K562 (cell line): Measurements from ENCODE around the gene EFHD2. TPM values are rescaled to one million over a fixed set of nuclear protein-coding genes. Genes with fewer than 3 reads are reported as not detected.
A peak's percentile ranks its signal among the peaks of the same experiment; 100 is the strongest.

ENCODE experiments used
- ATAC-seq: fragments of 200-7000 bp; cut with Tn5 transposase; 3 replicates; pipeline ENCODE4 v1.9.1; 2020; ENCODE audit warnings: moderate library complexity
- BruUV-seq: library from RNA; stranded (reverse); fragments of 400-500 nt; replicated peaks from 2 replicates; lab custom pipeline; 2021; lab: Mats Ljungman, UMichigan
- CTCF ChIA-PET: fragments of 300-600 bp; formaldehyde crosslinking; extraction: SDS; loops from one replicate; lab custom pipeline; 2021; ENCODE audit warnings: low intra/inter-chr PET ratio; lab: Yijun Ruan, JAX
- POLR2A ChIA-PET: fragments of 300-600, 350-650 bp; sonication (Branson Sonifier 250); formaldehyde crosslinking; extraction: SDS; loops from one replicate; lab custom pipeline; 2021; ENCODE audit warnings: antibody characterized with exemption, inconsistent platforms; lab: Yijun Ruan, JAX
- DNase-seq, 4 experiments: peaks; one replicate each; pipeline versions ENCODE4 v3.0.0 to v3.0.0-alpha.2; 2011 to 2018; ENCODE audit warnings: low spot score in 3 of 4, mixed read lengths in 3 of 4; ENCODE audit errors: extremely low read depth in 1 of 4
- FAIRE-seq: peaks from 2 replicates; lab custom pipeline; 2011; peaks lifted over from hg19 to GRCh38; lab: Jason Lieb, UNC
- H2AFZ ChIP-seq: 2 replicates; pipeline ENCODE4 v1.6.0; 2011; ENCODE audit warnings: low read depth, low read length, control low read depth, inconsistent platforms
- H3K27ac ChIP-seq: fragments of 200-600 bp; 3 replicates; pipeline ENCODE4 v1.8.0; 2011; ENCODE audit warnings: low read depth, mild to moderate bottlenecking, control low read depth, inconsistent platforms, low read length, moderate library complexity, mixed read lengths; ENCODE audit errors: extremely low read depth
- H3K27me3 ChIP-seq, 2 experiments: fragments of 300-600 bp in 1 of 2; 2 replicates in 1 of 2; 3 replicates in 1 of 2; pipeline versions ENCODE4 v1.6.0 to v1.8.0; 2011; ENCODE audit warnings: inconsistent platforms in 2 of 2, low read length in 2 of 2, mild to moderate bottlenecking in 1 of 2, mixed read lengths in 1 of 2, moderate library complexity in 1 of 2; ENCODE audit not compliant: control insufficient read depth in 2 of 2, insufficient read depth in 2 of 2
- H3K36me3 ChIP-seq: fragments of 300-600 bp; 3 replicates; pipeline ENCODE4 v1.8.0; 2011; ENCODE audit warnings: mild to moderate bottlenecking, low read length, inconsistent platforms; ENCODE audit not compliant: control insufficient read depth, insufficient read depth
- H3K4me1 ChIP-seq, 2 experiments: fragments of 200-600 bp in 1 of 2; replicated peaks in 1 of 2; 2 replicates in 1 of 2; 3 replicates in 1 of 2; pipeline versions ENCODE4 v1.5.1 to v1.8.0; 2011; ENCODE audit warnings: inconsistent platforms in 2 of 2, low read length in 2 of 2, mild to moderate bottlenecking in 1 of 2, mixed read lengths in 1 of 2, moderate library complexity in 1 of 2; ENCODE audit not compliant: control insufficient read depth in 2 of 2, insufficient read depth in 2 of 2
- H3K4me2 ChIP-seq: 2 replicates; pipeline ENCODE4 v1.6.1; 2011; ENCODE audit warnings: low read length, control low read depth, inconsistent platforms, mixed read lengths; ENCODE audit not compliant: insufficient read depth
- H3K4me3 ChIP-seq: fragments of 200-600 bp; sonication (generic), shearing (Covaris generic); 2 replicates; pipeline ENCODE4 v1.5.1; 2016; ENCODE audit warnings: control low read depth, inconsistent platforms
- H3K79me2 ChIP-seq: fragments of 200-600 bp; 3 replicates; pipeline ENCODE4 v1.8.0; 2011; ENCODE audit warnings: low read length, inconsistent platforms; ENCODE audit not compliant: control insufficient read depth, insufficient read depth
- H3K9ac ChIP-seq, 2 experiments: 2 replicates each; pipeline versions ENCODE4 v1.6.0 to v1.6.1; 2011; ENCODE audit warnings: low read depth in 2 of 2, low read length in 2 of 2, control low read depth in 1 of 2, inconsistent platforms in 1 of 2, mild to moderate bottlenecking in 1 of 2, mixed read lengths in 1 of 2; ENCODE audit not compliant: insufficient read depth in 1 of 2
- H3K9me1 ChIP-seq: one replicate; pipeline ENCODE4 v1.6.0; 2011; ENCODE audit warnings: inconsistent platforms, mild to moderate bottlenecking, low read length, moderate library complexity; ENCODE audit not compliant: control insufficient read depth, insufficient read depth
- H3K9me3 ChIP-seq: replicated peaks from 2 replicates; pipeline ENCODE4 v1.5.1; 2011; ENCODE audit warnings: low read depth, low read length, inconsistent platforms; ENCODE audit not compliant: control insufficient read depth, insufficient read depth
- H4K20me1 ChIP-seq: replicated peaks from 2 replicates; pipeline ENCODE4 v1.6.1; 2011; ENCODE audit warnings: low read length, inconsistent platforms, mixed read lengths; ENCODE audit not compliant: control insufficient read depth, insufficient read depth
- ADNP ChIP-seq: fragments of 200-800 bp; sonication (Bioruptor generic); IDR thresholded peaks from 2 replicates; pipeline ENCODE4 v1.6.1; 2016; ENCODE audit warnings: missing genetic modification characterization, missing compliant biosample characterization
- CHD4 ChIP-seq: fragments of 200-600 bp; sonication (generic); IDR thresholded peaks from 3 replicates; pipeline ENCODE4 v1.6.1; 2012; ENCODE audit warnings: low read depth, mild to moderate bottlenecking, mixed read lengths, low read length, inconsistent platforms; ENCODE audit not compliant: insufficient read depth, insufficient replicate concordance, poor library complexity, severe bottlenecking
- ELF1 ChIP-seq: fragments of 200-800 bp; sonication (Bioruptor generic); IDR thresholded peaks from 2 replicates; pipeline ENCODE4 v1.6.1; 2016; ENCODE audit warnings: missing genetic modification characterization, missing compliant biosample characterization
- KLF1 ChIP-seq: fragments of 450-650 bp; IDR thresholded peaks from 2 replicates; pipeline ENCODE4 v1.6.1; 2016; ENCODE audit warnings: missing genetic modification characterization, missing compliant biosample characterization
- MAFK ChIP-seq: IDR thresholded peaks from 2 replicates; pipeline ENCODE4 v1.6.1; 2011; ENCODE audit warnings: low read length, improper control_type of control experiment
- MEF2D ChIP-seq: conservative IDR thresholded peaks from 2 replicates; pipeline ENCODE4 v1.6.1; 2016; ENCODE audit warnings: low read depth, missing genetic modification characterization, missing compliant biosample characterization
- NUFIP1 ChIP-seq: fragments of 450-650 bp; IDR thresholded peaks from 2 replicates; pipeline ENCODE4 v1.6.1; 2018; ENCODE audit not compliant: partially characterized antibody
- PRMT5 ChIP-seq: sonication (generic); formaldehyde crosslinking; IDR thresholded peaks from 2 replicates; pipeline ENCODE4 v1.5.0; 2020; ENCODE audit warnings: missing genetic modification reagents
- RBBP5 ChIP-seq: fragments of 200-600 bp; sonication (generic); IDR thresholded peaks from 2 replicates; pipeline ENCODE4 v1.6.1; 2012; ENCODE audit warnings: borderline replicate concordance, mild to moderate bottlenecking, low read length, control low read depth, inconsistent platforms; ENCODE audit not compliant: insufficient read depth, poor library complexity, severe bottlenecking
- RBFOX2 ChIP-seq: fragments of 200-400 bp; formaldehyde crosslinking; IDR thresholded peaks from 2 replicates; pipeline ENCODE4 v1.6.1; 2017; ENCODE audit warnings: low read depth, mild to moderate bottlenecking, low read length, moderate library complexity
- RBM39 ChIP-seq: fragments of 200-400 bp; formaldehyde crosslinking; optimal IDR thresholded peaks from 2 replicates; pipeline ENCODE3; 2018; ENCODE audit warnings: low read depth, low read length
- RFX1 ChIP-seq: fragments of 450-650 bp; IDR thresholded peaks from 2 replicates; pipeline ENCODE4 v1.6.1; 2016; ENCODE audit warnings: mild to moderate bottlenecking, moderate library complexity
- ZNF140 ChIP-seq: fragments of 250-450 bp; sonication (Bioruptor Pico); IDR thresholded peaks from 2 replicates; pipeline ENCODE4 v1.8.0; 2021; ENCODE audit warnings: moderate library complexity, mild to moderate bottlenecking, inconsistent platforms
- WGBS: fragments of 100-300 bp; shearing (Covaris generic); methylation state at CpG from one replicate; pipeline ENCODE4 v1.1.6; 2016; ENCODE audit warnings: low coverage, mixed read lengths; ENCODE audit not compliant: insufficient coverage; ENCODE audit errors: missing lambda C conversion rate; 5-methylcytosine and 5-hydroxymethylcytosine counted together
- in situ Hi-C: fragments of 300-500 bp; cut with MboI; formaldehyde crosslinking; loops from 4 replicates; pipeline ENCODE4 v1.15.0; 2018; ENCODE audit warnings: inconsistent platforms, mixed read lengths
- intact Hi-C: fragments of 100-400 bp; cut with micrococcal nuclease; formaldehyde crosslinking; loops from 2 replicates; pipeline ENCODE4 v1.14.2; 2022
- polyA plus RNA-seq, 8 experiments: library from polyadenylated mRNA; depleted of rRNA in 4 of 8; stranded (reverse) in 5 of 8; unstranded in 3 of 8; fragments of >200 nt; fragmentation: Nextera tagmentation in 2 of 8; fragmentation: Illumina TruSeq in 1 of 8; extraction: Ambion mirVana in 2 of 8; extraction: Trizol in 1 of 8; gene quantifications; 2 replicates each; pipeline versions ENCODE4 v1.2.1 to v1.2.3, GENCODE V29; 2011 to 2014; ENCODE audit warnings: inconsistent platforms in 1 of 8, missing spikeins in 1 of 8
- total RNA-seq, 7 experiments: library from RNA; depleted of rRNA in 6 of 7; stranded (reverse); fragments of >200 nt in 6 of 7; fragmentation: Illumina TruSeq in 2 of 7; extraction: Trizol in 2 of 7; gene quantifications; 2 replicates each; pipeline versions ENCODE4 v1.2.1 to v1.2.3, GENCODE V29; 2011 to 2021; ENCODE audit warnings: low replicate concordance in 1 of 7
- TF ChIP-seq, protein P1 (sequence below), 2 experiments: fragments of 250-450 bp in 1 of 2; fragments of 450-650 bp in 1 of 2; sonication (Bioruptor Pico) in 1 of 2; IDR thresholded peaks; 2 replicates each; pipeline versions ENCODE4 v1.6.1 to v1.8.0; 2016 to 2021; ENCODE audit warnings: mild to moderate bottlenecking in 2 of 2, moderate library complexity in 2 of 2, missing compliant biosample characterization in 1 of 2, missing genetic modification characterization in 1 of 2

The EFHD2 gene
- total and polyA plus RNA-seq, 9 of the 15 experiments (the other 6 are each of a cell fraction or from before 2014, with no cell fraction given), result 1.7 to 73.5 (median 25.2) TPM

DNA sequence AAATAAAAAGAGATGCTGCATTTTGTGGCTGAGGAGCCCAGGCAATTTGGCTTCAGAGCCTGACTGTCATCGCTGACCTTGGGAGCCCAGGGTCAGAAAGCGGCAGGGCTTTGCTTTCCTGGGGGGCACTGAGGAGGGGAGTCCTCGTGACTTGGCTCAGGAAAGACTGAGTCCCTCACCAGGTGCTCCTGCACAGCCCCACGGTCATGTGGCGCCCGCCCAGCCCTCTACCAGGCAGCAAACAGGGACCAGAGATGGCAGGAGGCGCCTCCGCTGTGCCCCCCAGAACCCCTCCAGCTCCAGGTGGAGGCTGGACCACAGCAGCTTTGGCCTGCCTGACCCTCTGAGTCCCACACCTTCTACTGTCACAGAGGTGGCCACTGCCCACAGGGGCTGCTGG lies 13.2 kb downstream of the EFHD2 start:
- Histone ChIP-seq H3K36me3 (peaks cover 33% of the 10 kb centered on the region; the same call in 2 of the 3 replicates), H4K20me1 (peaks cover 9% of the 10 kb centered on the region; the same call in 1 of the 2 replicates), H3K27me3 (no peaks in the 10 kb centered on the region), H3K9ac (0 out of 4 replicates have a peak overlapping the region, but pooled peaks of 1 of the 2 experiments have one; percentile 22), H3K79me2 (peaks cover 14% of the 10 kb centered on the region; the same call in 1 of the 3 replicates), H3K27ac (no peak overlapping the region; the same call in 2 of the 3 replicates), H3K9me3 (no peaks in the 10 kb centered on the region), H2AFZ (no peak overlapping the region), H3K9me1 (peaks cover 9% of the 10 kb centered on the region), H3K4me1 (peaks cover 23 to 62% of the 10 kb centered on the region in 2 experiments; a peak in 4 of 5 replicates), H3K4me3 (no peak overlapping the region), H3K4me2 (no peak overlapping the region)
- ATAC-seq (no peak), FAIRE-seq (no peak), DNase-seq (no peak)
- ChIA-PET CTCF (no interaction called here), POLR2A (interaction anchor here (0.6 kb wide), 1 partner anchor 98 kb away, joined by 3 read pairs; no protein-coding TSS in a partner anchor)
- 94% methylated on average over 8 of the region's 8 CpGs for WGBS
- no TSS peak for BruUV-seq
- in situ Hi-C loops, result loop anchor here (10.0 kb wide), 1 partner anchor 298 kb away; no protein-coding TSS in a partner anchor
- intact Hi-C loops, result no loop called here
- TF ChIP-seq NUFIP1 (no peak), RBFOX2 (peak; percentile 30; the same call in 1 of the 2 replicates), RBM39 (no peak)
- TF ChIP-seq, all 486 proteins: peak for 1

DNA sequence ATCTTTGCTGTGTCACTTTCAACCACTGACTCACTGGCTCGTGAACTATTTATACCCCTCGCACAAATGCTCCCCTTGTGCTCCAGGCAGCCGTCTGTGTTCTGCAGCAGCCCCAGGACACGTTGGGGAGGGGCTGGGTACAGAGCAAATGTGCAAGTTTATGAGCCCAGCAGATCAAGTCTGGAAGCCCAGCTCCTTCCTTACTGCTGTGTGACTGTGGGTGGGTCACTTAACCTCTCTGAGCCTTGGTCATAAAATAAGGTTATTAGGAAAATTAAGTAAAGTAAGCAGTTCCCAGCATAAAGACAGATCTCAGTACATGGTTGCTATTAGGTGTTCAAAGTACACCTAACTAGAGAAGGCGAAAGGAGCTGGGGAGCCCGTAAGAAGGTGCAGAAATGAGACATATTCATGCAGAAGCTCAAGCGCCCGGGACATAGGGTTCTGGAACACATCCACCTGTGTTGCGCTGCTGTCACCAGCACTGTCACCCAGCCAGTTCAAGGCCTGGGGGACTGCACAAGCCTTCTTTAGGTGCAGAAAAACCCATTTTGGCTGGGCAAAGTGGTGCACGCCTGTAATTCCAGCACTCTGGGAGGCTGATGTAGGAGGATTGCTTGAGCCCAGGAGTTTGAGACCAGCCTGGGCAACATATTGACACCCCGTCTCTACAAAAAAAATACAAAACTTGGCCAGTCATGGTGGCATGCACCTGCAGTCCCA lies 13.8 kb downstream of the EFHD2 start:
- peaks cover 37% of the 10 kb centered on the region; the same call in 2 of the 3 replicates for H3K36me3 ChIP-seq
- H3K9ac ChIP-seq, result peak overlapping the region; percentile 6 to 15; a peak in 2 of 4 replicates
- in situ Hi-C loops, result loop anchor here (10.0 kb wide), 1 partner anchor 299 kb away; no protein-coding TSS in a partner anchor
- H3K79me2 ChIP-seq, result peaks cover 14% of the 10 kb centered on the region; the same call in 1 of the 3 replicates
- H3K9me1 ChIP-seq, result peaks cover 8% of the 10 kb centered on the region
- H3K9me3 ChIP-seq, result no peaks in the 10 kb centered on the region
- intact Hi-C loops, result no loop called here
- no peaks in the 10 kb centered on the region for H3K27me3 ChIP-seq
- no peak for DNase-seq
- ChIA-PET CTCF (no interaction called here), POLR2A (interaction anchor here (0.6 kb wide), 2 partner anchors 99 to 1344 kb away, joined by 3 read pairs; no protein-coding TSS in a partner anchor)
- no TSS peak for BruUV-seq
- 67% methylated on average over 11 of the region's 11 CpGs for WGBS
- peaks cover 9% of the 10 kb centered on the region; the same call in 1 of the 2 replicates for H4K20me1 ChIP-seq
- H3K4me3 ChIP-seq, result no peak overlapping the region
- ATAC-seq, result no peak
- H2AFZ ChIP-seq, result no peak overlapping the region
- FAIRE-seq, result no peak
- H3K27ac ChIP-seq, result no peak overlapping the region; the same call in 2 of the 3 replicates
- H3K4me2 ChIP-seq, result peak overlapping the region; percentile 42; the same call in 1 of the 2 replicates
- peaks cover 23 to 61% of the 10 kb centered on the region in 2 experiments; a peak in 4 of 5 replicates for H3K4me1 ChIP-seq
- TF ChIP-seq, protein P1, sequence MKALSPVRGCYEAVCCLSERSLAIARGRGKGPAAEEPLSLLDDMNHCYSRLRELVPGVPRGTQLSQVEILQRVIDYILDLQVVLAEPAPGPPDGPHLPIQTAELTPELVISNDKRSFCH (CRISPR knock-in tag; IDR thresholded peaks at IDR 0.05), result no peak
- TF ChIP-seq, protein P1 (tag; IDR thresholded peaks at IDR 0.05), result no peak
- TF ChIP-seq CHD4 (peak; percentile 40), PRMT5 (CRISPR knock-in tag) (no peak), RBBP5 (no peak), RFX1 (no peak), MEF2D (tag) (0 out of 2 replicates have a peak, but pooled peaks have one; percentile 46), ZNF140 (no peak), KLF1 (tag) (no peak), ADNP (tag) (peak; percentile 88), ELF1 (tag) (no peak), MAFK (no peak)
